Stimulated activated naive CD8-positive, alpha-beta T cell treated with anti-CD3 and anti-CD28 coated beads, Interleukin-15, Interleukin-2, amounts not matched to agents 100 ng/mL and 50 ng/mL, for 24 hours (primary cell): ENCODE data around the gene NMUR1.

Experiments used
- H3K27ac Mint-ChIP-seq: one replicate; pipeline ENCODE4 v1.8.0; 2021; ENCODE audit warnings: mild to moderate bottlenecking, mixed read lengths
- H3K27me3 Mint-ChIP-seq: one replicate; pipeline ENCODE4 v1.8.0; 2021; ENCODE audit warnings: mixed read lengths
- H3K36me3 Mint-ChIP-seq: one replicate; pipeline ENCODE4 v1.8.0; 2021; ENCODE audit warnings: low read depth, mixed read lengths
- H3K4me1 Mint-ChIP-seq: one replicate; pipeline ENCODE4 v1.8.0; 2021; ENCODE audit warnings: low read depth, mixed read lengths
- H3K4me3 Mint-ChIP-seq: one replicate; pipeline ENCODE4 v1.8.0; 2021; ENCODE audit warnings: mild to moderate bottlenecking, mixed read lengths
- H3K9me3 Mint-ChIP-seq: one replicate; pipeline ENCODE4 v1.8.0; 2021; ENCODE audit warnings: mixed read lengths

Gene NMUR1

DNA sequence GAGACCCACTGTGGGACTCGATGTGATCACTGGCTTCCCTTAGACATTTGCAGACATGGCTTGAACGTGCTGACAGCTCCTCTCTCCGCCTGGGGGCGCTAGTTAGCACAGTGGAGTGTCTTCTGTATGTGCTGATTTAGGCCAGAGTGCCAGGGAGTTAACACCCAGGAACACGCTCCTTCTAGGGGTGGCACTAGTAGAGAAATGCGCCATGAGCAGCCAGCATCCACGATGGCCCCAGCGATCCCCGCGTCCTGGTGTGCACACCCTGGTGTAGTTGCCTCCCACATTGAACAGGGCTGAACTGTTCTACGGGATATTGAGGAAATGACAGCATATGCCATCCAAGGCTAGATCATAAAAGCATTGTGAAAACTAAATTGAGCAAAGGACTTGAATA, 11.4 kb upstream of the NMUR1 start:
- Mint-ChIP-seq H3K27ac (no peak overlapping the region), H3K27me3 (no peaks in the 10 kb centered on the region), H3K4me3 (no peak overlapping the region), H3K36me3 (peaks cover 14% of the 10 kb centered on the region), H3K9me3 (peaks cover 12% of the 10 kb centered on the region), H3K4me1 (peaks cover 23% of the 10 kb centered on the region)

DNA sequence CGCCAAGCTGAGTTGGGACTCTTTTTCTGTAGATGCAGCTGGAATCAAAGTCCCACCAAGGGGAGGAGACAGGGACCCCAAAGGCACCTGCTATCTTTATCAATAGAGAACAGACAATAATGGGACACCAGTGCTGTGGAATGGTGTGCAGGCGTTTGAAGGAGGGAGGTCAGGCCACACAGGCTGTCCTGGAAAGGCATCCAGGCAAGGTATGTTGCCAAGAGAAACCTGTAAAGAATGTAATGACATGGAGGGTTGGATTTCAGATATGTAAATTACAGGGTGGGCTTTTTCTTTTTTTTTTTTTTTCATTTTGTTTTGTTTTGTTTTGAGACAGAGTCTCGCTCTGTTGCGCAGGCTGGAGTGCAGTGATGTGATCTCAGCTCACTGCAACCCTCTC, 9.7 kb upstream of the NMUR1 start:
- Mint-ChIP-seq H3K27me3 (no peaks in the 10 kb centered on the region), H3K4me1 (peaks cover 8% of the 10 kb centered on the region), H3K36me3 (peaks cover 10% of the 10 kb centered on the region), H3K27ac (no peak overlapping the region), H3K9me3 (peaks cover 12% of the 10 kb centered on the region), H3K4me3 (no peak overlapping the region)

DNA sequence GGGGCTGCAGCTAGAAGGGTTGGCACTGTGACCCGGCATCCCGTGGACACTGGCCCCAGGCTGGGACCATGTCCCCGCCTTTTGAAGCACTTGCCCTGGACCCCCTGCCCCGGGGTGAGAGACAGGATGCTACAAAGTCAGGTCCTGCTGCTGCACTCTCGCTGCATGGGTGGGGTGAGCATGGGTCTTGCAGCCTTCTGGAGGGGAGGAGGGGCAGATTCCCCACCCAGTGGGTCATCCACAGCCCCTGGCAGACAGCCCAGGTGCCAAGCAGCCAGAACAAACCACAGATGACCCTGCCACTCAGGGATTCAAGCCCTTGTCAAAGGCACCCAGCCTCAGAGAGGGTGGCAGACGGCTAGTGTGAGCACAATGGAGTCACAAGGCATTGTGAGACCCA, 5.7 kb upstream of the NMUR1 start:
- Mint-ChIP-seq H3K27ac (no peak overlapping the region), H3K4me1 (peaks cover 4% of the 10 kb centered on the region), H3K36me3 (no peaks in the 10 kb centered on the region), H3K27me3 (peaks cover 8% of the 10 kb centered on the region), H3K9me3 (no peaks in the 10 kb centered on the region), H3K4me3 (no peak overlapping the region)

DNA sequence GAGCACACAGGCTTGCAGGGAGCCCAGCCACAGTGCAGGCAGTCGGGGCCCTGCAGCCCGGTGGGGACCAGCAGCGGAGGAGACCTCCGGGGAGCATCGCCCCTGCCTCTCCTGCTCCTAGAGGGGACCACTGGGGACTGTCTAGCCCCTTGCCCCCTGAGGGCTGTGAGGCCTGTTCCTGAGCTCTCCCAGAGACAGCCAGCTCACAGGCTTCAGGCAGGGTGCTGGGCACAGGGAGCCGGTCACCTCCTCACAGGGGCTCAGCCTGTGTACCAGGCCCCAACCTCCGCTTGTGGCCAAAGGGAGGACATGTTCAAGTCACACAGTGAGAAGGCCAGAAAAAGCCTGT, 3.5 kb upstream of the NMUR1 start:
- H3K9me3 Mint-ChIP-seq, result no peaks in the 10 kb centered on the region
- H3K27ac Mint-ChIP-seq, result no peak overlapping the region
- no peaks in the 10 kb centered on the region for H3K36me3 Mint-ChIP-seq
- no peak overlapping the region for H3K4me3 Mint-ChIP-seq
- peaks cover 22% of the 10 kb centered on the region for H3K27me3 Mint-ChIP-seq
- peaks cover 9% of the 10 kb centered on the region for H3K4me1 Mint-ChIP-seq

DNA sequence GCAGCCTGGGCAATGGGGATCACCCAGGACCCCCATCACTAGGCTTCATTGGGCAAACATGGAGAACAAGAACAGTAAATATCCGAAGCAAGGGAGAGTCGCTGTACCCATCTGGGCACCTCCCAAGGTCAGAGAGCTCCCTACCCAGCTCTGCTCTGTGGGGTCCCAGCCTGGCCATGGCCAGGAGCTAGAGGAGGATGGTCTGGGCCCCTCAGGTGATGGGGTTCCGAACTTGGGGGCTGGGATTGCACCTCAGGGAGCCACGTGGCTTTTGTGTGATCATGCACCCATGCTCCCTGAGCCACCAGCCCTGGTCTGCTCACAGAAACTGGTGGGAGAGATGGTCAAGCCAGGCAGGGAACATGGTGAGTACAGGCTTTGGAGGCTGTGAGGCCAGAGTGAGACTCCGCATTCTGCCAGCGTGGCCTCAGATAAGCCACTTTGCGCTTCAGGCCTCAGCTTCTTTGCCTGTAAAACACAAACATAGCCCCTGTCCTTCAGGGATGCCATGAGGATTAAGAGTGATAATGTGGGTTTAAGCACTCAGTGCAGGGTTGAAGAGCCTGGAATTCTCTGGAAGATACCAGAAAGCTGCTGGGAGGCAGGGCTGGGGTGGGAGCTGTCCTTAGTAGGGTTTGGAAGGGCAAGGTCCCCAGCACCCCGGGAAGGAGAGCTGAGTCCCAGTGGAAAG, 3.0 kb upstream of the NMUR1 start:
- Mint-ChIP-seq H3K4me1 (peaks cover 9% of the 10 kb centered on the region), H3K4me3 (no peak overlapping the region), H3K27ac (no peak overlapping the region), H3K27me3 (peaks cover 23% of the 10 kb centered on the region), H3K36me3 (no peaks in the 10 kb centered on the region), H3K9me3 (no peaks in the 10 kb centered on the region)

DNA sequence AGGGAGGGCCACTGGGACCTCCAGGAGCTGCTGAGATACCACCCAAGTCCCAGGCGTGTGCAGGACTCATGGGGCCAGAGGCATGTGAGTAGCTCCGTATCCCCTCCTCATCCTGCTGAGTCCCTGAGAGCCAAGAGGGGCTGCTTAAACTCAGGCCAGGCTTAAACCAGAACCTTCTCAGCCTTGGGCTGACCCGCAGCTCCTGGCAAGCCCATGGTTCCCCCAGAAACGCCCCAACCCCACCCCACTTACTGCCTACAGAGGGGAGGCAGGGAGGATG, 2.5 kb upstream of the NMUR1 start:
- Mint-ChIP-seq H3K27me3 (peaks cover 23% of the 10 kb centered on the region), H3K4me3 (no peak overlapping the region), H3K4me1 (peaks cover 9% of the 10 kb centered on the region), H3K27ac (no peak overlapping the region), H3K9me3 (no peaks in the 10 kb centered on the region), H3K36me3 (no peaks in the 10 kb centered on the region)

DNA sequence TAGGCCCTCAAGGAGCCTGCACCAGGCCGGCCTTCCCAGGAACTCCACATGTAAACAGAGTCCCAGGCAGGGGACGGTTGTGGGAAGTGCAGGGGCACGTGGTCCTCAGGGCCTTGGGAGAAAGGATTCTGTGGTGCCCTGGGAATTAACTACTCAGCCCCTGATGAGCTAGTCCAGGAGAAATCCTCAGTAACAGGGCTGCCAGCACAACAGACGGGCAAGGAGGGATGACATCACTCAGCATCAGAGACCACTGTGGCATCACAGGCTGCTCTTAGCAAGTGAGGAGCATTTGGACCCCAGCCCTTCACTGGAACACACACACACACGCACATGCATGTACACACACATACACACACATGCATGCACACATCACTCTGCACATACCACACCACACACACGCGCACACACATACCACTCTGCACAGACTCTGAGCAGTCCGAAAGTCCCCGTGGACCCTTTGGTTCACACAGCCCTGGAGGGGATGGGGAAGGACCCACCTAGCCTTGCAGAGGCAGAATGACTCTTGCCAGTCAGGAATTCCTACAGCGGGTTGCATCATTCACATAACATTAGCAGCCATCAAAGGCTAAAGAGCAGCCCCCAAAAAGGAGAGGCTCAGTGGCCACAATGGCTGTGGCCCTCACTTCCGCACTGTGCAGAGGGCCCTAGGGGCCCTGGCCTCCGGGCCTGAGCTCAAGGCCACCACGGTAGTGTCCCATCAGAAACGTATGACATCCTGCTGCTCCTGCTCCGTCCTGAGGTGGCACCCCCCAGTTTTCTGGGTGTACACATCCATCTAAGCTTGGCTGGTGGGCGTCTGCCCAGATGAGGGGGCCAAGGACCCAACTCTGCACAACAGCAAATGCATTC, 1.9 kb upstream of the NMUR1 start:
- no peaks in the 10 kb centered on the region for H3K9me3 Mint-ChIP-seq
- no peak overlapping the region for H3K27ac Mint-ChIP-seq
- peaks cover 9% of the 10 kb centered on the region for H3K4me1 Mint-ChIP-seq
- H3K27me3 Mint-ChIP-seq, result peaks cover 23% of the 10 kb centered on the region
- no peaks in the 10 kb centered on the region for H3K36me3 Mint-ChIP-seq
- no peak overlapping the region for H3K4me3 Mint-ChIP-seq

DNA sequence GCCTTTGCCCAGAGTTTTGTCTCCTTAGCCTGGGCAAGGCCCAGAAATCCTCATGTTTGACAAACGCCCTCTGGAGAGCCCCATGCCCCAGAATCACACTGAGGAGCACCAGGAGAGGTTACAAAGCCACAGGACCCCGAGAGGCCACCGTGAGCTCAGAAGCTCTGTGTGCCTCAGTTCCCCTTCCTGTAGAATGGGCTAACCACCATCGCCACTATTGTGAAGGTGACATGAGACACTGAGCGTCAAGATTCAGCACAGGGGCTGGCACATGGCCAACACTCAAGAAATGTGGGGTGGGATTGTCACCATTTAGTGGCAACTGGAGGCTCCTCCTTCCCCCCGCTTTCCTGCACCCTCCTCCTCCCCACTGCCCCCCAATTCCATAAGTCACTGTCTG, 1.2 kb upstream of the NMUR1 start:
- H3K27ac Mint-ChIP-seq, result no peak overlapping the region
- no peaks in the 10 kb centered on the region for H3K9me3 Mint-ChIP-seq
- peaks cover 9% of the 10 kb centered on the region for H3K4me1 Mint-ChIP-seq
- no peak overlapping the region for H3K4me3 Mint-ChIP-seq
- H3K27me3 Mint-ChIP-seq, result peaks cover 23% of the 10 kb centered on the region
- no peaks in the 10 kb centered on the region for H3K36me3 Mint-ChIP-seq

DNA sequence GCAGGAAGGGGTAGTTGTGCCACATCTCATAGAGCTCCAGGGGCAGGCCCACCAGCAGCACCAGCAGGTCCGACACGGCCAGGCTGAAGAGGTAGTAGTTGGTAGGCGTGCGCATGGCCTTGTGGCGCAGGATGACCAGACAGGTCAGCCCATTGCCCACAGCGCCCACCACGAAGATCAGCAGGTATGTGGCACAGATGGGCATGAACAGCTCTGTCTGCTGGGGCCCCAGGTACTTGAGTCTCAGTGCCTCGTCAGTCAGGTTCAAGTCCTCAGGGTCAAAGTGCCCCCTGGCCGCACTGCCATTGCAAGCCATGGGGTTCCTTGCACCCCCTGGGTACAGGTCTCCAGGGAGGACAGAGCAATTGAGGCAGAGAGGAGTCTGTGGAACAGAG, 1.6 kb downstream of the NMUR1 start:
- H3K4me1 Mint-ChIP-seq, result peaks cover 34% of the 10 kb centered on the region
- H3K27ac Mint-ChIP-seq, result no peak overlapping the region
- peaks cover 23% of the 10 kb centered on the region for H3K27me3 Mint-ChIP-seq
- peak overlapping the region; percentile 35 for H3K4me3 Mint-ChIP-seq
- no peaks in the 10 kb centered on the region for H3K9me3 Mint-ChIP-seq
- H3K36me3 Mint-ChIP-seq, result no peaks in the 10 kb centered on the region

DNA sequence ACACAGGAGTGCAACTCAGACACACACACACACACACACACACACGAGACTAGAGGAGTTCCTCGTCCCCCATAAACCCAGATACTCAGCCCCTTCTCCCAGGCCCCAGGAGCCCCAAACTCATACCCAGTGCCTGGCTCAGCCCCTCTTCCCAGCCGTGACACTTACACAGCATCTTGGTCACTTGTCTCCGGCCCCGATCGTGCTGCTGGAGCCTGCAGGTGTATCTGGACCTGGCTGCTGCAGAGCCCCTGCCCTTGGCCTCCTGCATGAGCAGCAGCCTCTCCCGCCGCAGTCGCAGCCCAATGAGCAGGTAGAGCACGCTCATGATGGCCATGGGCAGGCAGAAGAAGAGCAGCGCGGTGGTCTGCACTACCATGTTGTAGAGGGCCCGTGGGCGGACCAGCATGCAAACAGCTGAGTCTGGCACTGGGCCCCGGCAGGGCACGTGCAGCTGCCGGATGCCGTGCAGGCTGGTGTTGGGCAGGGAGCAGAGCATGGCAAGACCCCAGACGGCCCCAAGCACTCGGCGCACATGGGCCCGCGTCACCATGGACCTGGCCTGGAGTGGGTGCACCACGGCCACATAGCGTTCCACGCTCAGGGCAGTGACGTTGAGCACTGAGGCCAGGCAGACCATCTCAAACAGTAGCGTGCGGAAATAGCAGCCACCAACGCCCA, 2.1 kb downstream of the NMUR1 start:
- Mint-ChIP-seq H3K9me3 (no peaks in the 10 kb centered on the region), H3K36me3 (no peaks in the 10 kb centered on the region), H3K4me1 (peaks cover 40% of the 10 kb centered on the region), H3K4me3 (peak overlapping the region; percentile 35), H3K27me3 (peaks cover 23% of the 10 kb centered on the region), H3K27ac (peak overlapping the region; percentile 1)

DNA sequence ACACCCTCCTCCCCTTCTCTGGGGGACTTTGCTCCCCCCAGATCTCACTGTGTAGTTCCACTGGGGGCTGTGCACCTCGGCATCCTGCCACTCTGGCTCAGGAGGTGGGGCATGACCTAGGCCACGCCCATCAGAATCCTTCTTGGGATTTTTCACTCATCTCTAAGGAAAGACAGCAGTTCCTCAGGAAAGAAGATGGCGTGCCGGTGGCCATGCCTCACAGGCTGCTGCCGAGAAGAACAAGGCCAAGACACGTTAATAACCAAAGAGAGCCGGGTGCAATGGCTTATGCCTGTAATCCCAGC, 3.2 kb downstream of the NMUR1 start:
- no peaks in the 10 kb centered on the region for H3K9me3 Mint-ChIP-seq
- H3K27ac Mint-ChIP-seq, result no peak overlapping the region
- no peak overlapping the region for H3K4me3 Mint-ChIP-seq
- peaks cover 21% of the 10 kb centered on the region for H3K27me3 Mint-ChIP-seq
- no peaks in the 10 kb centered on the region for H3K36me3 Mint-ChIP-seq
- peaks cover 40% of the 10 kb centered on the region for H3K4me1 Mint-ChIP-seq

DNA sequence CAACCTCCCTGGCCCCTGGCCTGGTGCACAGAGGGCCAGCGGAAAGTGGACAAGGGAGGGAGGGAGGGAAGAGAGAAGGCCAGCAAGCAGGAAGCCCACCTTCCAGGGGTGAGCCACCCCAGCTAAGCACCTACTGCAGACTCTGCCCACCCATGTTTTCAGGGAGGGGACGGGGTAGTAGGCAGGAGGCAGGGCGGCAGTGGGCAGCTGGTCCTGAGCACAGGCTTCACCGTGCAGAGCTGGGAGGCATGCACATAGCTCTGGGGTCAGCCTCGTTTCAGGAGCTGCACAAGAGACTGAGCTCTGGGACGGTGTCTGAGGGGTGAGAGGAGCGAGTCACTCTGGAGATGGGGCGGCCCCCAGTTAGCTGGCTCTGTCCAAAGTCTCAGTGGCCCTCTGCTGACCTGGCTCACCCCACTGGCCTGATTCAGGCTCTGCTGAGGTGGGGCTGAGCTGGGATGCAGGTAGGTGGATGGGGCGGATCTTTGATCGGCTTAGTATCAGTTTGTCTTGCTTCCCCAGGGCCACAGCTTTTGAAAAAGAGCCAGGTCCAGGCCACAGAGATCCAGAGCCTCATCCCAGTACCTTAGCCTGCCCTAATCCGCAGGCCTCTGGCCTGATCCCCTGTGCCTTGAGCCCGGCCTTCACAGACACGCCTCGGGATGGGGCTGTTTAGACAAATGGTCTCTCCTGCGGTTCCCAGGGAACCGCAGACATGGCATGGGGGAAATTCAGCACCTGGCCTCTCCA, 3.7 kb downstream of the NMUR1 start:
- Mint-ChIP-seq H3K36me3 (no peaks in the 10 kb centered on the region), H3K4me1 (peaks cover 40% of the 10 kb centered on the region), H3K9me3 (no peaks in the 10 kb centered on the region), H3K4me3 (no peak overlapping the region), H3K27ac (no peak overlapping the region), H3K27me3 (peaks cover 19% of the 10 kb centered on the region)

DNA sequence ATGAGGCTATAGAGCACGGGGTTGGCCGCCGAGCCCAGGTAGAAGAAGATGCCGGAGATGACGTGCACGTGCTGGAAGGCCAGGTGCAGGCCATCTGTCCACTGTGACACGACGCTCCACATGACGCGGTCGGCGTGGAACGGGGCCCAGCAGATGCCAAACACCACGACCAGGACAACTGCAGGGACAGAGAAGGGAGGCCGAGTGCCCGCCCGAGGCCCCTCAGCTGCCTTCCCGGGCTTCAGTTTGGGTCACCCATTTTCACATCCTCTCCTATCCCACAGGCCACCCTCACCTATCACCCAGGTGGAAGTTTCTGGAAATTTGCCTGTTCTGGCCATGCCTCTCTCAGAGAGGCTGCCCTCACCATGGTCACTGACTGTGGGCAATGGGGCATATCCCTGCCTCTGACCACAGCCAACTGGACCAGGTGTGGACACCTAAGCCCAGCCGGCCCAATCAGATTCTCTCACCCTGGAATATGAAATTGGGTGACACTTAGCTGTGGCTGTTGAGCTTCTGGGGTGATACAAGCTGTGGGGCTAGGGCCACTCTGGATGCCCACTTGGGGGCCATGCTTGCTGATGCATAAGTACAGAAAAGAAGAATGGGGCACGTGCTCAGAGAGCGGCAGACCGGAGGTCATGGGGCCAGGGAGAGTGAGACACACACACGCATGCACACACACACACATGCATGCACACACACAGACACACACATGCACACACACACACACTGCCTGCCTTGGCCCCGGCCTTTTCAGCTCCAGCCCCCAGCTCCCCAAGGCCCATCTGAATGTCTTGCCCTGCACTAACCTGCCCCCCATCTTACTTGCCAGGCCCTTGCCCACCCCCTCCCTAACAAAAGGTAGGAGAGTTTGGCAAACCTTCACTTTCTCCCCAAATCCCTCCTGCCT, 4.7 kb downstream of the NMUR1 start:
- H3K36me3 Mint-ChIP-seq, result no peaks in the 10 kb centered on the region
- peaks cover 11% of the 10 kb centered on the region for H3K27me3 Mint-ChIP-seq
- H3K9me3 Mint-ChIP-seq, result no peaks in the 10 kb centered on the region
- H3K4me3 Mint-ChIP-seq, result no peak overlapping the region
- H3K27ac Mint-ChIP-seq, result no peak overlapping the region
- peaks cover 31% of the 10 kb centered on the region for H3K4me1 Mint-ChIP-seq

DNA sequence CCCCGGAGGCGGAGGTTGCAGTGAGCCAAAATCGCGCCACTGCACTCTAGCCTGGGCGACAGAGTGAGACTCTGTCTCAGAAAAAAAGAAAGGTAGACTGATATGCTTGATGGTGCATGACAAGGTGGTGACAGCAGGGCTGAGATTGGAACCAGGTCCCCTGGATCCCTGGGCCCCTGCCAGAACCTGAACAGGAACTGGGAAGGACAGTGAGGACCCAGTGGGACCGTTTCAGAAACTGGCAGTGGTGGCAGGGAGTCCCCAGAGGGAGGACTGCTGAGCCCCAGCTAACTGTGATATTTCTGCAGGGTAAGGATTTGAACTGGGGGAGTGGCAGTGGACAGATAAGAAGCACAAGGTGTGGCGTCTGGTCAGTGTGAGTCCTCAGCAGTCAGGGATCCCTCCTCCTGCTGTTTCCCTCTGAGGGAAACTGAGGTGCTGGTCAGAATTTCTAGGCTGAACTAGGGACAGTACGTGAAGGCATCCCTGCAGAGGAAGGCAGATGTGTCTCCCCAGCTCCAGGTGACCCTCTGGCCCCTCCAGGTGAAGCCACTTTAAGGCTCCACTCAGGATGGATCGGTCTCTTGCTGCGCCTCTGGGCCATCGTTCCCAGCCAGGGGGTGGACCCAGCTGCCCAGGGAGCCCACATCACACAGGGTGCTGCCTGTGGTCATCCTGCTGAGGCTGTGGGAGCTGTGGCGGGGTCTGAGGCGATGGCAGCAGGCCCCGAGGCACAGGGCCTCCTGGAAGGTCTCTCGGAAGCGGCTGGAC, 5.6 kb downstream of the NMUR1 start:
- no peaks in the 10 kb centered on the region for H3K9me3 Mint-ChIP-seq
- H3K4me3 Mint-ChIP-seq, result peak overlapping the region; percentile 9
- H3K4me1 Mint-ChIP-seq, result peaks cover 31% of the 10 kb centered on the region
- H3K27ac Mint-ChIP-seq, result no peak overlapping the region
- no peaks in the 10 kb centered on the region for H3K36me3 Mint-ChIP-seq
- H3K27me3 Mint-ChIP-seq, result peaks cover 11% of the 10 kb centered on the region
